Stimulated activated CD4-positive, alpha-beta T cell treated with anti-CD3 and anti-CD28 coated beads, Interleukin-1b, Interleukin-23, amount 100 ng/mL, for 48 hours (primary cell): ENCODE results near the gene KIF14.
"Not testable (repeated sequence)": the region's sequence is repeated elsewhere in the genome, so short reads cannot be mapped to it uniquely, and the experiment has no call there.

Experiments
- DNase-seq: peaks from one replicate; pipeline ENCODE4 v3.0.0-alpha.2; 2020

The KIF14 gene

DNA sequence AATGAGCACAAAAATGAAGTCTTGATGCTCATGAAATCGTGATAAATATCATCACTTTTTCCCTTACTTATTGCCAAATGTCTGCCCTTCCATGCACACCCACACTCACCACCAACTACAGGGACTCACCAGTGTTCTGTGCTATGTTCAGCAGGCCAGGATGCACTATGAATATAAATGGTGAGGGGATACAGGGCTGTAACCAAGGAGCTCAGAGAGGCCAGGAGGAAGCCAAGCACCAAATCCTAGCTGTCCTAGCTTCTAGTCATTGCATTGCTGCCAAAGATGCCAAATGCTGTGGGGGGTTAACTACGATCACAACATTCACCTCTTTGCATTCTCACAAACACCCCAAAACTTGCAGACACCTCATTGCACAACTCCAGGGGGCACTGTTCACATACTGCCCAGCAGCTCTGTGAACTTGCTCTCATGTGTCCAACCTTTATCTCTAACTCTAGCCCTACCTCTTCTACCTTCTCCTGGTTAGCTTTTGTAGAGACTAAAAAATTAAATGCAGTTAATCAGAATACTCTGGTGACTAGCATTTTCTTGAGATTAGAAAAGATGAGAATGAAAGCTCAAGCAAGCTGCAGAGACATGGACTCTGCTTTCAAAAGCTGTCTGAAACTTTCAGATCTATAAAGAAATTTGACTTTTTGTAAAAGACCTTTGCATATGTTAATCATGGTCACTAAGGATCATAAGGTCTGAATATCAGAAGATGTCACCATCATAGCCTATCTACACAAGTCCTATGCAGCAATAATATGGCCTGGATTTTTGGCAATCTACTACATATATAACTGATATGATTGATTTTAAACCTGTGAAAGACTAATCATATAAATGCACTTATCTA, 13.9 kb upstream of the KIF14 start:
- DNase-seq = no peak

DNA sequence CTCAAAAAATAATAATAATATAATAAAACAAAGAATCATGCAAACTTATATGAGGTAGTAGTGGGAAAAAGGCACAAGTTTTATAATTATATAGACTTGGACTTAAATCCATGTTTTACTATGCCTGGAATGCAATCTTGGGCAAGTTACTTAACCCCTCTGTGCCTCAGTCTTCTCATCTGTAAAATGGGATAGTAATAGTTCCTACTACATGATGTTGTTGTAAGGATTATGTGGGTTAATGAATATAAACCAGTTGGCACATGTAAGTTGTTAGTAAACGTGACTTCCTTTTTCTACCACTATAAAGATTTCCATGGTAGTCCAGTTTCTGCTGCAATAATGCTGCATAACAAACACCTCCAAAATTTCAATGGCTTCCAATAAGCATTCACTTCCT, 10.8 kb upstream of the KIF14 start:
- DNase-seq = no peak

- not testable (repeated sequence) for DNase-seq
Observed at GRCh38 chr1:200630515-200630899, 10.0 kb upstream of the KIF14 start.

GRCh38 chr1:200629876-200630514, 9.4 kb upstream of the KIF14 start:
- DNase-seq = no peak

GRCh38 chr1:200628223-200628881, 7.8 kb upstream of the KIF14 start:
- peak; percentile 42 for DNase-seq

- DNase-seq = no peak
Observed at GRCh38 chr1:200627575-200628222, 7.1 kb upstream of the KIF14 start.

GRCh38 chr1:200626853-200627534, 6.4 kb upstream of the KIF14 start:
- DNase-seq = no peak

DNA sequence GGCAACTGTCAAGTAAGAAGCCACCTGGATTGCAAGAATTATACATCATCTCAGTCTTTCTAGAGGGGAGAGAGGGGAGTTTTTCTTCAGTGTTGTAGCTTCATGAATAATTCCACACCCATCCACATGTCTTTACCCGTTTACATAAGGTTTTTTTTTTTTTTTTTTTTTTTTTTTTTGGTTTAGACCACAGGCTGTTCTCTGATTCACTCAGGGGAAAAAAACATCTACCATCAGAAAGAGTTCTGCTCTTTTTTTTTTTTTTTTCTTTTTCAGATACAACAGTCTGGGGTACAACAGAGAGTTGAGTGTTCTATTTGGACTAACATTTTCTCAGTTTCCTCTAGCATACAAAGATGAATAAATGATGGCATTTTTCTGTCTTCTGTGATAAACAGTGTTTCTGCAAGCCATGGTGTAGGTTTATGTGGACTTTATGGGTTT, 4.9 kb upstream of the KIF14 start:
- DNase-seq = no peak

- DNase-seq = no peak
Observed at GRCh38 chr1:200624679-200625335, 4.3 kb upstream of the KIF14 start.

- no peak for DNase-seq
Observed at GRCh38 chr1:200619894-200620272, 668 bp downstream of the KIF14 start.

DNA sequence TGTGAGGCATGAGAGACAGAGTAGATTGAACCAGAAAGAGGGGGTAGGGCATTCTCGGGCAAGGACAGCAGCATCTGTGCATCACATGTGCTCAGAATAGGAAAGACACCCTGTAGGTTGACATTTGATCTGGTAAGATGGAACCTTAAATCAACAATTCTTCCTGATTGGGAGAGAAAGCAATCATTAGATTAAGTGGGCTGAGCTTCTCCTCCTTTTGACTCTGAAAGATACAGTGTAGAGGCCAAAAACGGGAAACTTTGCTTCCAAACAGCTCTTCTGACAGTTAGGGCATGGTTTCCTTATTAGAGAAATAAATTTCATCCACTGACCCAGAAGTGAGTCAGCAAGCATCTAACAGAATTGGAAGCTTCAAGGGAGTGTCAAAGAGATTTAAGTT, 9.7 kb downstream of the KIF14 start:
- no peak for DNase-seq

- no peak for DNase-seq
Observed at GRCh38 chr1:200602632-200603031, 17.9 kb downstream of the KIF14 start.

GRCh38 chr1:200590001-200590400, 30.6 kb downstream of the KIF14 start:
- DNase-seq = no peak

DNA sequence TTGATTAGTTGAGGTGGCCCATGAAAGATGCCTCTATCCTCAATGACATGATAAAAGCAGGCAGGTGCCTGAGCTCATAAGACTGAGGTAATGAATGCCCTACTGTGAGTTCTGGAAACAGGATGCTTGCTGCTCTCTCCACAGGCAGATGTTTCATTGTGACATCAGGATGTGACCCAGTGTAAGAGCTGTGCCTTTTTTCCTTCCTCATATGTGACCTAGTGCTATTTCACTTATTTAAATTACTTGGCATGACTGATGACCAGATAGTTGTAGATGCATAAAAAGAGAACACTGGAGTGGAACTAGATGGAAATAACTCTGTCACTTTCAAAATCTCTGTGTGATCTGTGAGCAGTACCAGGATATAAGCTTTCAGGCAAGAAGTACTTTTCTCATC, 31.9 kb downstream of the KIF14 start:
- no peak for DNase-seq

- no peak for DNase-seq
Observed at GRCh38 chr1:200564319-200564718, 56.2 kb downstream of the KIF14 start.

GRCh38 chr1:200561856-200562214, 58.7 kb downstream of the KIF14 start:
- DNase-seq = no peak

- no peak for DNase-seq
Observed at GRCh38 chr1:200558866-200559459, 61.6 kb downstream of the KIF14 start.

DNA sequence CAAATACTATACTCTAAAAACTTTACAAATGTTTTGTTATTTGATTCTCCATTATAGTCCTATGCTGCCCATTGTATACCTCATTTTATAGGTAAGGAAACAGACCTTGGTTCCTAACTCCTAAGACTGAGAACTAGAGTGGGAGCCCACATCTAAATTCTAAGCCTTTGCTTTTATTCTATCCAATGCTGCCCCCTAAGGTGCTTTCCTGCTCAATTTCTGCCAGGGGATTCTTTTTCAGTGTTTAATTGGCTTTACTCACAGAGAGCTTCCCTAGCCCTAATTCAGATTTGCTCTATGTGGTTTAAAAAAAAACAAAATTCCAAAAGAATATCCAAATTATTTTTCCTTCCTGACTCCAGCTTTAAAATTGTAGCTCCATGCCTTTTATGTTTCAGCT, 64.5 kb downstream of the KIF14 start:
- DNase-seq = no peak

DNA sequence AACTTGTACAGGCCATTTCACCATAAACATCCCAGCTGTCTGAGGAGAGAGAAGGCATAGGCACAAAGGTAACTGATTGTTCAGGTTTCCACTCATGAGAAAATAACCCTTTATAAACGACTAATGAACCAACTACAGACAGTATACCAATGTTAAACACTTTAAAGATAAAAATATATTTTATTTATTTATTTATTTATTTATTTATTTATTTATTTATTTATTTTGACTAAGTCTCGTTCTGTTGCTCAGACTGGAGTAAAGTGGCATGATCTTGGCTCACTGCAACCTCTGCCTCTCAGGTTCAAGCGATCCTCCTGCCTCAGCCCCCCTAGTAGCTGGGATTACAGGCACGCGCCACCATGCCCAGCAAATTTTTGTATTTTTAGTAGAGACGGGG, 67.8 kb downstream of the KIF14 start:
- DNase-seq = not testable (repeated sequence)

DNA sequence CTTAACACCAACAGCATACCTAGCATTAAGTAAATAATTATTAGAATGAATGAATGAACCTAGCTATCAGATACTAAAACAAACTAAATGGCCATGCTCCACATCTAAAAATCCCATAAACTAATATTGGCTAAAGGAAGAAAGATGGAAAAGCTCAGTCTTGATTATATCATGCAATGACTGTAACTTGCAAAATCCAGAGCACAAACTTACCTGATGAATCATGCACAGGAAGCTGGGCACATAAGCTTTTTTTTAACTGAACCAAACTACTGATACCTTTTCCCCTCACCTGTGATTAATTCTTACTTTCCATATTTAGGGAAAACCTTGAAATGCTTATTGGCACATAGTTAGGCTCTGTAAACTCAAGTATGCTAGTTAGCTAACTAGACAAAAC, 70.2 kb downstream of the KIF14 start:
- DNase-seq = no peak

GRCh38 chr1:200547386-200547785, 73.2 kb downstream of the KIF14 start:
- DNase-seq = no peak

GRCh38 chr1:200546577-200546976, 74.0 kb downstream of the KIF14 start:
- no peak for DNase-seq
